HFF-Myc (cell line): ENCODE results near the gene MRPL18.
"Not testable (repeated sequence)": the region's sequence is repeated elsewhere in the genome, so short reads cannot be mapped to it uniquely, and the experiment has no call there.

ENCODE experiments used
- DNase-seq: peaks from one replicate; pipeline ENCODE4 v3.0.0-alpha.2; 2011; ENCODE audit warnings: low read depth; ENCODE audit errors: extremely low read depth
- H3K4me3 ChIP-seq: replicated peaks from 2 replicates; pipeline ENCODE4 v1.5.1; 2011; ENCODE audit warnings: low read depth, mild to moderate bottlenecking, control low read depth, low read length
- TF ChIP-seq, protein P1 (sequence below): IDR thresholded peaks from 2 replicates; pipeline ENCODE4 v1.5.1; 2012; ENCODE audit warnings: mild to moderate bottlenecking, low read depth, low read length, control low read depth; ENCODE audit errors: missing control alignments

Gene MRPL18

DNA sequence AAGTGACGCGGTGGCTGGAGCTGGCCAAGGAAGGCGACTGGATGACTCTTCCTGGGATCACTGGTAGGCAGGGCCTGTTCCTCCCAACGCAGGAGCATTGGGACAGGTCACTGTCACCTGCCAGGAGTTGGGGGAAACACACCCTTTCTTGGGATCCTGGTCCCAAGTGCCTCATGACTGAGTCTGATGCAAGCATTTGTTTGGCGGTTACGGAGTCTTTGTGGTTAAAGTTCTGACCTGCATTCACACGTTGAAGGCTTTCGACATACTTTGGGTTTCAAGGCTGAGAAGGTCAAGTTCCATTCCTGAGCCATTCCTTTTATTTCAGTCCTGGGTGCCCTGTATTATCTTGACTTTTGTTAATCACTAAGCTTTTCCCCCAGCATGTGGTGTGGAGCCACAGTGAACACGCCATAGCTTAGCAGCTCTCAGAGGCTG is 15.8 kb downstream of the MRPL18 start:
- no peak overlapping the region for H3K4me3 ChIP-seq
- TF ChIP-seq, protein P1, sequence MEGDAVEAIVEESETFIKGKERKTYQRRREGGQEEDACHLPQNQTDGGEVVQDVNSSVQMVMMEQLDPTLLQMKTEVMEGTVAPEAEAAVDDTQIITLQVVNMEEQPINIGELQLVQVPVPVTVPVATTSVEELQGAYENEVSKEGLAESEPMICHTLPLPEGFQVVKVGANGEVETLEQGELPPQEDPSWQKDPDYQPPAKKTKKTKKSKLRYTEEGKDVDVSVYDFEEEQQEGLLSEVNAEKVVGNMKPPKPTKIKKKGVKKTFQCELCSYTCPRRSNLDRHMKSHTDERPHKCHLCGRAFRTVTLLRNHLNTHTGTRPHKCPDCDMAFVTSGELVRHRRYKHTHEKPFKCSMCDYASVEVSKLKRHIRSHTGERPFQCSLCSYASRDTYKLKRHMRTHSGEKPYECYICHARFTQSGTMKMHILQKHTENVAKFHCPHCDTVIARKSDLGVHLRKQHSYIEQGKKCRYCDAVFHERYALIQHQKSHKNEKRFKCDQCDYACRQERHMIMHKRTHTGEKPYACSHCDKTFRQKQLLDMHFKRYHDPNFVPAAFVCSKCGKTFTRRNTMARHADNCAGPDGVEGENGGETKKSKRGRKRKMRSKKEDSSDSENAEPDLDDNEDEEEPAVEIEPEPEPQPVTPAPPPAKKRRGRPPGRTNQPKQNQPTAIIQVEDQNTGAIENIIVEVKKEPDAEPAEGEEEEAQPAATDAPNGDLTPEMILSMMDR, result no peak
- no peak for DNase-seq

DNA sequence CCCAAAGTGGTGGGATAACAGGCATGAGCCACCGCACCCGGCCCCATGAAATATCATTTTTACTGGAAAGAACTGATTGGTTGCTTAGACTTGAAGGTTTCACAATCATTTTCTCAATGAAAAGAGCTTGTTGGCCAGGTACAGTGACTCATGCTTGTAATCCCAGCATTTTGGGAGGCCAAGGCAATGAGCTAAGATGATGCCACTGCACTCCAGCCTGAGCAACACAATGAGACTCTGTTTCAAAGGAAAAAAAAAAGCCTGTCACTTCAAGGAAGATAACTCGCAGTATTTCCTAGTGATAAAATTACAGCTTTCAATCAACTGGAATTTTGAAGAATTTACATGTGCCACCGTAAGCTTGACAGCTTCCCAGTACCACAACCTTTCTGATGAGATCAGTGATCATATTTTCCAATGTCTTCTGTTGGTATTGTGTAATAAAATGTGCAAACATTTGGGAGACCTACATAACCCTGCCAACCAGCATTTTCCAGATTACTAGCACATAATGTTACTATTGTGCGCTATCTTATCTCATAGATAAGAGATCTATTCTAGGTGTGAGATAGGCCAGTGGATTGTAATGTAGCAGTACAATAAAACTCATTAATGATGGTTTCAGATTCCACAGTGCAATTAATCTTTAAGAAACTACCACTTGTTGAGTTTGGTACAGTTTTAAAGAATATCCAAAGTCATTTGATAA is 17.0 kb downstream of the MRPL18 start:
- no peak overlapping the region for H3K4me3 ChIP-seq
- TF ChIP-seq, protein P1, result no peak
- DNase-seq, result no peak

GRCh38 chr6:159808647-159809046 is 18.4 kb downstream of the MRPL18 start:
- no peak for DNase-seq
- TF ChIP-seq, protein P1, result no peak
- H3K4me3 ChIP-seq, result no peak overlapping the region

GRCh38 chr6:159809149-159809548 is 18.9 kb downstream of the MRPL18 start:
- TF ChIP-seq, protein P1, result no peak
- no peak overlapping the region for H3K4me3 ChIP-seq
- no peak for DNase-seq

GRCh38 chr6:159813781-159814180 is 23.5 kb downstream of the MRPL18 start:
- H3K4me3 ChIP-seq, result no peak overlapping the region
- no peak for DNase-seq
- TF ChIP-seq, protein P1, result no peak

DNA sequence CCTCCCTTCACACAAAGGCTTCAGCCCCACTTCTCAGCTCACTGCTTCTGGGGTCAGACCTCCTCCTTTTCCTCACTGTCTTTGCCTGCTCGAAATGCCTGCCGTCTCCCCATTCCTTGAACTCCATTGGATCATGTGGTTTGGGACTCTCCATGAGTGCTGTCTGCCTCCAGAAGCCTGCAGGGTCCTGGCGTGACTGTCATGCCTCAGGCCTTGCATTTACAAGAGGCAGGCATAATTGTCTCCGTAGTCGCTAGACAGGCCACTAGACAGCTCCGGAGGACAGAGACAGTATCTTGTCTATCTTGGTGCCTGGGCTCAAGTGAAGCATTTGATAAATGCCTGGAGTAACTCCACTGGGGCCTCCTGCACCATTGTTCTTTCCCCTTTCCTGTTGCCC is 25.1 kb downstream of the MRPL18 start:
- TF ChIP-seq, protein P1, result no peak
- DNase-seq, result no peak
- H3K4me3 ChIP-seq, result no peak overlapping the region

- DNase-seq, H3K4me3 ChIP-seq: not testable (repeated sequence)
These were observed 26.5 kb downstream of the MRPL18 start for GRCh38 chr6:159816775-159817174.
